C4-2B (cell line): ENCODE data around the gene TAGAP.

Experiments used
- CTCF ChIP-seq: fragments of 450-650 bp; conservative IDR thresholded peaks from 2 replicates; pipeline ENCODE4 v1.5.1; 2017; ENCODE audit warnings: mild to moderate bottlenecking
- ZFX ChIP-seq: fragments of 450-650 bp; IDR thresholded peaks from 2 replicates; pipeline ENCODE4 v1.6.1; 2017

- no peak for TF ChIP-seq CTCF
- no peak for TF ChIP-seq ZFX
These were observed 51.2 kb downstream of the TAGAP start for GRCh38 chr6:158993639-158994038.
